Lung (tissue), 12 donors: ENCODE results near the gene USP17L27. TPM values are rescaled to one million over a fixed set of nuclear protein-coding genes. Genes with fewer than 3 reads are reported as not detected.
A peak's percentile ranks its signal among the peaks of the same experiment; 100 is the strongest.
"Not testable (repeated sequence)": the region's sequence is repeated elsewhere in the genome, so short reads cannot be mapped to it uniquely, and the experiment has no call there.

Experiments used
- ATAC-seq: fragments of 200-7000 bp; cut with Tn5 transposase; one replicate; pipeline ENCODE4 v1.9.1; 2020; ENCODE audit warnings: moderate number of reproducible peaks; ENCODE audit not compliant: insufficient read depth, low FRiP score
- DNase-seq, 3 donors: peaks; one replicate each; pipeline ENCODE4 v3.0.0-alpha.2; 2013 to 2017
- H3K27ac ChIP-seq, 2 donors: one replicate each; pipeline ENCODE4 v1.5.1; 2013; ENCODE audit warnings: mild to moderate bottlenecking in 2 of 2, moderate library complexity in 2 of 2, control low read depth in 1 of 2, inconsistent platforms in 1 of 2, low read depth in 1 of 2, low read length in 1 of 2
- H3K27me3 ChIP-seq, 3 donors: one replicate each; pipeline ENCODE4 v1.5.1; 2013; ENCODE audit warnings: low read length in 2 of 3; ENCODE audit not compliant: control insufficient read depth in 3 of 3, insufficient read depth in 3 of 3
- H3K36me3 ChIP-seq, 4 donors: one replicate each; pipeline ENCODE4 v1.5.1; 2013; ENCODE audit warnings: low read length in 4 of 4, mild to moderate bottlenecking in 1 of 4, moderate library complexity in 1 of 4; ENCODE audit not compliant: control insufficient read depth in 4 of 4, insufficient read depth in 4 of 4
- H3K4me1 ChIP-seq, 5 donors: one replicate each; pipeline ENCODE4 v1.5.1; 2013; ENCODE audit warnings: low read length in 5 of 5, mild to moderate bottlenecking in 2 of 5, moderate library complexity in 1 of 5; ENCODE audit not compliant: control insufficient read depth in 5 of 5, insufficient read depth in 5 of 5
- H3K4me3 ChIP-seq: one replicate; pipeline ENCODE4 v1.5.1; 2013; ENCODE audit warnings: mild to moderate bottlenecking, control low read depth, moderate library complexity
- H3K9ac ChIP-seq, 2 donors: one replicate each; pipeline ENCODE4 v1.5.1; 2013; ENCODE audit warnings: low read length in 2 of 2, control low read depth in 1 of 2; ENCODE audit not compliant: insufficient read depth in 1 of 2
- H3K9me3 ChIP-seq, 4 donors: one replicate each; pipeline ENCODE4 v1.5.1; 2013; ENCODE audit warnings: low read length in 3 of 4, mild to moderate bottlenecking in 1 of 4, moderate library complexity in 1 of 4; ENCODE audit not compliant: control insufficient read depth in 4 of 4, insufficient read depth in 3 of 4
- WGBS, 2 donors: extraction: QIAGEN DNeasy Blood & Tissue Kit; methylation state at CpG; one replicate each; pipeline ENCODE4 v1.1.7; 2013; 5-methylcytosine and 5-hydroxymethylcytosine counted together
- polyA plus RNA-seq, 2 donors: library from polyadenylated mRNA; stranded (reverse); fragments of 200-250 nt; gene quantifications; one replicate each; pipeline ENCODE4 v1.2.1, GENCODE V29; 2013
- total RNA-seq, 2 donors: library from RNA; depleted of rRNA in 1 of 2; stranded (reverse); fragments of >200 nt in 1 of 2; gene quantifications; one replicate each; pipeline ENCODE4 v1.2.1, GENCODE V29; 2014 to 2021
- TF ChIP-seq, protein P1 (sequence below): IDR thresholded peaks from 2 replicates; pipeline ENCODE4 v1.5.1; 2012; ENCODE audit warnings: mild to moderate bottlenecking; ENCODE audit errors: control extremely low read depth, extremely low read depth
- donor health status: control.
- donor health status: control.
- donor health status: Bipolar disorder and iron deficiency.
- donor health status: healthy.
- donor health status: DM: yes; HTN: yes; CAD: no.

USP17L27 gene
- total and polyA plus RNA-seq, 4 donors: not detected

DNA sequence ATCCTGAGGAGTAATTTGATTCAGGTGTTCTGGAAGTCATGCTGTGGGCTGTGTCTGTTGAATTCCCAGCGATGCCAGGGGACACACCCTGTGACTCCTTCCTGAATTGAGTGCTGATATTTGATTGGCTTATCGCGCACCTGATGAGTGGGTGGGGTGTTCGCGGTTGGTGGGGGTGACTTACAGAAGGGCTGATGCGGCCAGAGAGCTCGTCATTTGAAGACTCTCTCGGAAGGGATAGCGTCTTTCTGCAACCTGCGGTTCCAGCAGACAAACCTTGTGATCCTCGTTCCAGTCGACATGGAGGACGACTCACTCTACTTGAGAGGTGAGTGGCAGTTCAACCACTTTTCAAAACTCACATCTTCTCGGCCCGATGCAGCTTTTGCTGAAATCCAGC, 9.4 kb downstream of the USP17L27 start, which contains the start of gene USP17L29:
USP17L29 (plus strand) TSS at position 301 of the 400 bp plus-strand sequence; CDS start at position 301, 0 bp downstream.
- H3K27ac ChIP-seq, ATAC-seq, H3K9me3 ChIP-seq, H3K9ac ChIP-seq, H3K4me3 ChIP-seq, DNase-seq, H3K4me1 ChIP-seq, H3K27me3 ChIP-seq, H3K36me3 ChIP-seq: not testable (repeated sequence)
- no CpG with 5 or more reads among the region's 15 CpGs for WGBS, 2 donors

DNA sequence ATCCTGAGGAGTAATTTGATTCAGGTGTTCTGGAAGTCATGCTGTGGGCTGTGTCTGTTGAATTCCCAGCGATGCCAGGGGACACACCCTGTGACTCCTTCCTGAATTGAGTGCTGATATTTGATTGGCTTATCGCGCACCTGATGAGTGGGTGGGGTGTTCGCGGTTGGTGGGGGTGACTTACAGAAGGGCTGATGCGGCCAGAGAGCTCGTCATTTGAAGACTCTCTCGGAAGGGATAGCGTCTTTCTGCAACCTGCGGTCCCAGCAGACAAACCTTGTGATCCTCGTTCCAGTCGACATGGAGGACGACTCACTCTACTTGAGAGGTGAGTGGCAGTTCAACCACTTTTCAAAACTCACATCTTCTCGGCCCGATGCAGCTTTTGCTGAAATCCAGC, 18.9 kb downstream of the USP17L27 start, which contains the start of gene USP17L30:
USP17L30 (plus strand) TSS at position 301 of the 400 bp plus-strand sequence; CDS start at position 301, 0 bp downstream.
- ATAC-seq, DNase-seq, H3K27ac ChIP-seq, H3K9me3 ChIP-seq, H3K36me3 ChIP-seq, H3K9ac ChIP-seq, H3K4me3 ChIP-seq, H3K4me1 ChIP-seq, H3K27me3 ChIP-seq: not testable (repeated sequence)
- WGBS, 2 donors: no CpG with 5 or more reads among the region's 15 CpGs

DNA sequence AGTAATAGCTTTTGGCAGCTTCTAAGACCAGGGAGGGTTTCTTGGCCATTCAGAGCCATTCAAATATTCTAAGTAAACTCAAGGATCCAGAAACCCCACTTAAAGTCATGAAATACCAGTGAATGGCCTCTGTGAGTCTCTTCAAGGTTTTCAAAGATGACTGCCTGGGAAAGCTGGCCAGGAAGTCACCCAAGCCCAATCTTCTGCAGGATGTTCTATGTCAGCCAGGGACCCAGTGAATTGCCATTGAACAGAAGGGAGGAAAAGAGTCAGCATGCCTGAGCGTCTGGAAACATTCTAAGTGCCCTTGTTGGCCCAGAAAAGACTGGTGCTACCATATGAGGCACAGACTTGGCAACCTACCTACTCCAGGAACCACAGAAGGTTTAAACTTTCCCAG, 35.9 kb downstream of the USP17L27 start:
- not testable (repeated sequence) for H3K27me3 ChIP-seq, DNase-seq, H3K36me3 ChIP-seq, H3K4me3 ChIP-seq, H3K27ac ChIP-seq, H3K4me1 ChIP-seq, ATAC-seq, H3K9me3 ChIP-seq, H3K9ac ChIP-seq
- 21 to 39% methylated on average over 1 of the region's 1 CpG for WGBS, 2 donors

DNA sequence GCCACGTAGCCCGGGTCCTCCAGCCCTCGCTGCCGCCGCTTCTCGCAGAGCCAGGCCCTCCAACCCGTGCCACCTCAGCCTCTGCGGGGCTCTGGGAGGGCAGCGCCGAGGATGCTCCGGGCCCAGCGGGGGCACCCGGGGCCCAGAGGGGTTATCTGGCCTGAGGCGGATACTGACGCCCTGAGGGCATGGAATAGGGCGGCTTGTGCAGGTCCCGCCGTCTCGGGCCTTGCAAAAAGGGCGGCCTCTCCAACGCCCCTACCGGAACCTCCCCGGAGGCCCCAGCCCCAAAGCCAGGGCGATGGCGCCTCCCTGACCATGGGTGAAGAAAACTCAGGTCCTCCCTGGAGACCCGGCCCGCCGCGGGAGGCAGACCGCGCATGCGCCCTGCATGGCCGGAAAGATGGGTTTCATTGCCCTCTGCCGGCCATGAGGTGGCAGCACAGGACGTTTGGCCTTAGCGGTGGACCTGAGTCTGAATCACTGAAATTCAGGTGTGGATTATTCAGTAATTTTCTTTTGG, 37.1 kb downstream of the USP17L27 start:
- H3K4me3 ChIP-seq, H3K27ac ChIP-seq, H3K4me1 ChIP-seq, ATAC-seq, H3K36me3 ChIP-seq, H3K27me3 ChIP-seq, H3K9ac ChIP-seq, H3K9me3 ChIP-seq: not testable (repeated sequence)
- 29 to 32% methylated on average over 29 to 36 of the region's 36 CpGs for WGBS, 2 donors
- DNase-seq: peak; percentile 6 to 15 (median 13)

DNA sequence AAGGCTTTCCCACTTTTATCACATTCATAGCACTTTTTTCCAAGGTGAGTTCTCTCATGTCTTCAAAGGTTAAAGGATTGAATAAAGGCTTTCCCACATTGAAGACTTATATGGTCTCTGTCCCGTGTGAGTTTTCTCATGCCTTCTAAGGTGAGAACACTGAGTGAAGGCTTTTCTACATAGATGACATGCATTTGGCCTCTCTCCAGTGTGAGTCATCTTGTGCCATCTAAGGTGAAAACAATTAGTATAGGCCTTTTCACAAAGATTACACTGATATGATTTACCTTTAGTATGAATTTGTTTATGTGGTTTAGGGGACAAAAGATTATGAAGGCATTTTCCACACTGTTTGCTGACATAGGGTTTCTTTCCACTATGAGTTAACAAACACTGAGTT, 40.2 kb downstream of the USP17L27 start:
- no peak for ATAC-seq
- no peak for DNase-seq
- Histone ChIP-seq H3K9ac (no peak overlapping the region), H3K4me3 (no peak overlapping the region), H3K27ac (no peak overlapping the region), H3K4me1 (peaks cover 0 to 2% (median 0%) of the 10 kb centered on the region in 5 donors), H3K27me3 (no peaks in the 10 kb centered on the region), H3K36me3 (no peaks in the 10 kb centered on the region), H3K9me3 (no peaks in the 10 kb centered on the region)
- TF ChIP-seq, protein P1, sequence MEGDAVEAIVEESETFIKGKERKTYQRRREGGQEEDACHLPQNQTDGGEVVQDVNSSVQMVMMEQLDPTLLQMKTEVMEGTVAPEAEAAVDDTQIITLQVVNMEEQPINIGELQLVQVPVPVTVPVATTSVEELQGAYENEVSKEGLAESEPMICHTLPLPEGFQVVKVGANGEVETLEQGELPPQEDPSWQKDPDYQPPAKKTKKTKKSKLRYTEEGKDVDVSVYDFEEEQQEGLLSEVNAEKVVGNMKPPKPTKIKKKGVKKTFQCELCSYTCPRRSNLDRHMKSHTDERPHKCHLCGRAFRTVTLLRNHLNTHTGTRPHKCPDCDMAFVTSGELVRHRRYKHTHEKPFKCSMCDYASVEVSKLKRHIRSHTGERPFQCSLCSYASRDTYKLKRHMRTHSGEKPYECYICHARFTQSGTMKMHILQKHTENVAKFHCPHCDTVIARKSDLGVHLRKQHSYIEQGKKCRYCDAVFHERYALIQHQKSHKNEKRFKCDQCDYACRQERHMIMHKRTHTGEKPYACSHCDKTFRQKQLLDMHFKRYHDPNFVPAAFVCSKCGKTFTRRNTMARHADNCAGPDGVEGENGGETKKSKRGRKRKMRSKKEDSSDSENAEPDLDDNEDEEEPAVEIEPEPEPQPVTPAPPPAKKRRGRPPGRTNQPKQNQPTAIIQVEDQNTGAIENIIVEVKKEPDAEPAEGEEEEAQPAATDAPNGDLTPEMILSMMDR: no peak
- WGBS, 2 donors: 91 to 93% methylated on average over 1 of the region's 1 CpG

DNA sequence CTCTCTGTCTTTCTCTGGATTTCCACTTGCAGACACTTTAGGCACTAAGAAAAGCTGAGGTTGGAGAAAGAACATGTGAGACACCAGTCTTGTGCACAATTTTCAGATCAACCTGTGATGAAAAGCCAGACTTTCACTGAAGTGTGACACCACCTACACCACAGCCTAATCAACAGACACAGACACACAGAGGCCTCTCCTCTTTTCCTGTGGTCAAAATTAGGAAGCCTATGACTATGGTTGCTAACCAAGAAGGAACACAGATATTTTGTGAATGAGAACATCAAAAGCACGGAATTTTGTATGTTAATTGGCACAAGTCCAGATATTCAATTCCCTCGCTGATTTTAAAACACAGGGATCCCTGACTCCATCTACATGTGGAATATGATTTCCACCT, 45.1 kb downstream of the USP17L27 start:
- not testable (repeated sequence) for H3K9me3 ChIP-seq, H3K4me1 ChIP-seq, H3K4me3 ChIP-seq, ATAC-seq, H3K9ac ChIP-seq, DNase-seq, H3K27me3 ChIP-seq, H3K27ac ChIP-seq, H3K36me3 ChIP-seq
- WGBS, 2 donors: 19 to 23% methylated on average over 2 of the region's 2 CpGs
